ENCODE data around the gene CFAP126.
"Not testable (repeated sequence)": the region's sequence is repeated elsewhere in the genome, so short reads cannot be mapped to it uniquely, and the experiment has no call there.

The CFAP126 gene

DNA sequence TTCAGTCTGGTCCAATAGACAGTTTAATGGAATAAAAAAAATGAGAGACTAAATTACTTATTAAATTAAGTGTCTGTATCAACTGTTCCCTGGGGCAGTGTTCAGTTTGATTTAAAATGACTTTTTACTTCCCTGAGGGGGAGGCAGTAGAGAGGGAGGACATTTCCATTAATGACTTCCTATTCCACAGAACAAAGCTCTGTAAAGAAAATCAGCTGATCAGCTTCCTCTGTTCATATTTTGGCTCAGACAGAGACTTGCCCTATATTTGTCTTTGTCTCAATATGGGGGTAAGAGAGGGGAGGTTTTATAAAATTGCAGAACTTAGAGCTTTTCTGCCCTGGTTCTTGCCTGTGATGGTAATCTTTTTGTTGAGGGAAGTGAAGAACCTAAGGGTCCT, 8.4 kb downstream of the CFAP126 start:
- peaks cover 25% of the 10 kb centered on the region for H3K36me3 Mint-ChIP-seq

GRCh38 chr1:161357073-161357472, 10.6 kb downstream of the CFAP126 start:
- H3K4me3 Mint-ChIP-seq, result no peak overlapping the region
- H3K9me3 Mint-ChIP-seq, result no peaks in the 10 kb centered on the region
- no peaks in the 10 kb centered on the region for H3K27me3 Mint-ChIP-seq
- H3K4me1 Mint-ChIP-seq, result peaks cover 7% of the 10 kb centered on the region
- peaks cover 17% of the 10 kb centered on the region for H3K36me3 Mint-ChIP-seq
- no peak overlapping the region for H3K27ac Mint-ChIP-seq
- CTCF ChIA-PET, result no interaction called here
- no peak for DNase-seq

More for the DNA sequence above, 8.4 kb downstream of the CFAP126 start:
- no peak overlapping the region for H3K4me3 Mint-ChIP-seq
- CTCF ChIA-PET, result interaction anchor here (1.1 kb wide), 1 partner anchor 23 kb away, joined by 5 read pairs; no protein-coding TSS in a partner anchor
- H3K27me3 Mint-ChIP-seq, result no peaks in the 10 kb centered on the region
- DNase-seq, result no peak
- no peak overlapping the region for H3K27ac Mint-ChIP-seq
- H3K9me3 Mint-ChIP-seq, result no peaks in the 10 kb centered on the region
- peaks cover 7% of the 10 kb centered on the region for H3K4me1 Mint-ChIP-seq

DNA sequence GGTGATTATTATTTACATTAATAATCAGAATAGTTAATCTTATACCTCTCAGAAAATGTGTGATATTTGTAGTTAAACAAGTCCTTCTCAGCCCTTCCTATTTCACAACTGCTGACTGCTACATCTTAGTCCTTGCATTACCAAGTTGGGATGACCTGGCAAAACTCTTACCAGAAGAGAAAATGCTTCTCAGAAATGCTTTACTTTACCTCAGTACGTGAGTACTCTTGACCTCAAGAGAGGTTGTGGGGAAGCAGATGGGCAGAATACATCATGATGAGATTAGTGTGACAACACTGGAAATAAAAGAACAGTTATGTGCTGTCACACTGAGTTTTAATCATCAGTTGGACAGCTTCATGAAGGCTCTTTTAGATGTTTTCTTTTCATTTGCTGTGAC, 16.2 kb downstream of the CFAP126 start:
- CTCF ChIA-PET, result no interaction called here
- no peak overlapping the region for H3K4me3 Mint-ChIP-seq
- H3K27me3 Mint-ChIP-seq, result no peaks in the 10 kb centered on the region
- H3K36me3 Mint-ChIP-seq, result peaks cover 7% of the 10 kb centered on the region
- DNase-seq, result no peak
- no peaks in the 10 kb centered on the region for H3K9me3 Mint-ChIP-seq
- H3K27ac Mint-ChIP-seq, result no peak overlapping the region
- H3K4me1 Mint-ChIP-seq, result no peaks in the 10 kb centered on the region

GRCh38 chr1:161350671-161351070, 17.0 kb downstream of the CFAP126 start:
- no peaks in the 10 kb centered on the region for H3K27me3 Mint-ChIP-seq
- no peak overlapping the region for H3K27ac Mint-ChIP-seq
- CTCF ChIA-PET, result no interaction called here
- DNase-seq, result no peak
- peaks cover 7% of the 10 kb centered on the region for H3K36me3 Mint-ChIP-seq
- no peaks in the 10 kb centered on the region for H3K9me3 Mint-ChIP-seq
- H3K4me1 Mint-ChIP-seq, result no peaks in the 10 kb centered on the region
- H3K4me3 Mint-ChIP-seq, result no peak overlapping the region

DNA sequence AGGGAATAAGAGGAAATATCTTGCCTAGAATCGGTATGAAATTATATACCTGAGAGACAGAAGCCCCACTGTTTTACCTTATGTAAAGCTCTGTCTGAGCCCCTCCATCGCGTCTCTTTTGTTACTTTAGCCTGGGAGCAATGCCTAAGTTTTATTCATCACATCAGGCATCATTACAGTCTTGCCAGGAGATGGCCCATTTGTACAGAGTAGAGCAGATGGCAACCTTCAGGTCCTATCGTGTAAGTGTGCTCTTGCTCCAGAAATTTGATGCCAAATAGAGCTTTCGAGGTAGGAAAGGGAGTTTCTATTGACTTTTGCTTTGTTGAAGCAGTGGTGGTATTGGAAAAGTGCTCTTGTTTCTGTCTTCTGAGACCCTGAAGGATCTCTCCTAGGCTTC, 24.9 kb downstream of the CFAP126 start:
- Mint-ChIP-seq H3K4me1 (no peaks in the 10 kb centered on the region), H3K27me3 (no peaks in the 10 kb centered on the region), H3K36me3 (peaks cover 18% of the 10 kb centered on the region), H3K27ac (no peak overlapping the region), H3K4me3 (no peak overlapping the region), H3K9me3 (no peaks in the 10 kb centered on the region)
- no peak for DNase-seq
- CTCF ChIA-PET, result no interaction called here

GRCh38 chr1:161342177-161342576, 25.5 kb downstream of the CFAP126 start:
- no peak for DNase-seq
- no peak overlapping the region for H3K4me3 Mint-ChIP-seq
- H3K9me3 Mint-ChIP-seq, result no peaks in the 10 kb centered on the region
- no peaks in the 10 kb centered on the region for H3K4me1 Mint-ChIP-seq
- no peaks in the 10 kb centered on the region for H3K27me3 Mint-ChIP-seq
- no peak overlapping the region for H3K27ac Mint-ChIP-seq
- CTCF ChIA-PET, result no interaction called here
- peaks cover 20% of the 10 kb centered on the region for H3K36me3 Mint-ChIP-seq

DNA sequence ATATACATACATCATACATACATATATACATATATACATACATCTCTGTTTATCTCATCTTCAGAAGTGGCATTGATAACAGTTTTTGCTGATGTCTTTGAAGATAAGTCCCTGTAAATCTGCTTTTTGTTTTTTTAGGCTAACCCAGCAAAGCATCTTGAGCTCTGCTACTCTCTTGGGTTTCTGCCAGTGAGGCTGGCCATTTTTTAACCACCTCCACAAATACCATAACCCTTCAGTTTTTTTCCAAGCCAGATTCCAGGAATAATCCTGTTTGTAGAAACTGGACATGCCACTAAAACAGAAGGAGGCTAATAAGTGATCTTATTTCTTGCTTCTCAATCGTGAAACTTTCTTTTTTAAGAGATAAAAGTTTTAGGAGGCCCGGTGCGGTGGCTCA, 31.9 kb downstream of the CFAP126 start:
- Mint-ChIP-seq H3K9me3 (no peaks in the 10 kb centered on the region), H3K4me3 (no peak overlapping the region), H3K27ac (no peak overlapping the region), H3K36me3 (peaks cover 43% of the 10 kb centered on the region), H3K27me3 (no peaks in the 10 kb centered on the region), H3K4me1 (no peaks in the 10 kb centered on the region)
- no peak for DNase-seq
- CTCF ChIA-PET, result no interaction called here

DNA sequence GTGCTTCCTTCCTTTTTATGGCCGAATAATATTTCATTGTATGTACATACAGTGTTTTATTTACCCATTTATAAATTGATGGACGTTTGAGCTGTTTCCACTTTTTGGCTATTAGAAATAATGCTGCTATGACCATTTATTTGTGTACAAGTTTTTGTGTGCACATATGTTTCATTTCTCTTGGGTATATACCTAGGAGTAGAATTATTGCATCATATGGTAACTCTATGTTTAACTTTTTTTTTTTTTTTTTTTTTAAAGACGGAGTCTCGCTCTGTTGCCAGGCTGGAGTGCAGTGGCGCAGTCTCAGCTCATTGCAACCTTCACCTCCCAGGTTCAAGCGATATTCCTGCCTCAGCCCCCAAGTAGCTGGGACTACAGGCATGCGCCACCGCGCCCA, 34.5 kb downstream of the CFAP126 start:
- DNase-seq, result no peak
- Mint-ChIP-seq H3K27me3 (no peaks in the 10 kb centered on the region), H3K36me3 (peaks cover 55% of the 10 kb centered on the region), H3K9me3 (no peaks in the 10 kb centered on the region), H3K27ac (no peak overlapping the region), H3K4me3 (no peak overlapping the region), H3K4me1 (no peaks in the 10 kb centered on the region)
- CTCF ChIA-PET, result no interaction called here

DNA sequence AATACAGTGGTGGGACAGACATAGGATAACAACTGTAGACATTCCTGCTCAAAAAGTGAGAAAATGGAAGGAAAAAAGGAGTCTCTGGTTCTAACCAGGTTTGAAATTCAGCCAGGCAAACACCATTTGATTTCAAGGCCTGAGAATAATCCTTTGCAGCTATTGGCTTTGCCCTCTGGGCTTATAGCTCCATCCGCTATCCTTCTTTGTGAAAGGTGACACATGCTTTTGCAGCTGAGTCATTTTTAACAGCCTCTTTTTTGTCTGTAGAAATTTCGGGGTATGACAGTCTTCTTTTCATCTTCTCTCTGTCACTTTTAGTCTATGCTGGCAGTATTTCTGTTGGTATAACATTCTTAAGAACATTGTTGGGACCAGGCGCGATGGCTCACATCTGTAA, 37.3 kb downstream of the CFAP126 start:
- DNase-seq, result no peak
- H3K4me3 Mint-ChIP-seq, result no peak overlapping the region
- CTCF ChIA-PET, result no interaction called here
- H3K4me1 Mint-ChIP-seq, result no peaks in the 10 kb centered on the region
- H3K27me3 Mint-ChIP-seq, result no peaks in the 10 kb centered on the region
- H3K36me3 Mint-ChIP-seq, result peaks cover 48% of the 10 kb centered on the region
- H3K27ac Mint-ChIP-seq, result no peak overlapping the region
- H3K9me3 Mint-ChIP-seq, result no peaks in the 10 kb centered on the region

- Mint-ChIP-seq H3K27ac (no peak overlapping the region), H3K4me1 (peaks cover 6% of the 10 kb centered on the region), H3K27me3 (no peaks in the 10 kb centered on the region), H3K9me3 (no peaks in the 10 kb centered on the region), H3K4me3 (no peak overlapping the region), H3K36me3 (peaks cover 19% of the 10 kb centered on the region)
- CTCF ChIA-PET, result no interaction called here
- peak; percentile 26 for DNase-seq
Measured at GRCh38 chr1:161324020-161324419, 43.7 kb downstream of the CFAP126 start.

DNA sequence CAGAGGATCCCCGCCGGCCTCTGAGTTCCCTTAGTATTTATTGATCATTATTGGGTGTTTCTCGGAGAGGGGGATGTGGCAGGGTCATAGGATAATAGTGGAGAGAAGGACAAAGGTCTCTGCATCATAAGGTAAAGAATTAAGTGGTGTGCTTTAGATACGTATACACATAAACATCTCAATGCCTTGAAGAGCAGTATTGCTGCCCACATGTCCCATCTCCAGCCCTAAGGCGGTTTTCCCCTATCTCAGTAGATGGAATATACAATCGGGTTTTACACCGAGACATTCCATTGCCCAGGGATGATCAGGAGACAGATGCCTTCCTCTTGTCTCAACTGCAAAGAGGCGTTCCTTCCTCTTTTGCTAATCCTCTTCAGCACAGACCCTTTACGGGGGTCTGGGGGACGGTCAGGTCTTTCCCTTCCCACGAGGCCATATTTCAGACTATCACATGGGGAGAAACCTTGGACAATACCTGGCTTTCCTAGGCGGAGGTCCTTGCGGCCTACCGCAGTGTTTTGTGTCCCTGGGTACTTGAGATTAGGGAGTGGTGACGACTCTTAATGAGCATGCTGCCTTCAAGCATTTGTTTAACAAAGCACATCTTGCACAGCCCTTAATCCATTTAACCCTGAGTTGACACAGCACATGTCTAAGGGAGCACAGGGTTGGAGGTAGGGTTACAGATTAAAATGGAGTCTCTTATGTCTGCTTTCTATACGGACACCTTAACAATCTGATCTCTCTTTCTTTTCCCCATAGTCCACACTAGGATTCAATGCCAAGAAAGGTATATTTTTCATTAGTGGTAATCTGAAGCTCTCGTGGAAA, 51.6 kb downstream of the CFAP126 start:
- H3K9me3 Mint-ChIP-seq, CTCF ChIA-PET, H3K36me3 Mint-ChIP-seq, DNase-seq, H3K27me3 Mint-ChIP-seq: not testable (repeated sequence)
- Mint-ChIP-seq H3K27ac (peak overlapping the region; percentile 45), H3K4me1 (peaks cover 29% of the 10 kb centered on the region), H3K4me3 (peak overlapping the region; percentile 97)
